Nucleus accumbens (tissue), 56 donors: Measurements from ENCODE around the gene MTM1.

ENCODE experiments used
- DNase-seq, 56 donors: peaks; one replicate each; lab custom pipeline; 2025; lab: John Stamatoyannopoulos, UW

Gene MTM1

DNA sequence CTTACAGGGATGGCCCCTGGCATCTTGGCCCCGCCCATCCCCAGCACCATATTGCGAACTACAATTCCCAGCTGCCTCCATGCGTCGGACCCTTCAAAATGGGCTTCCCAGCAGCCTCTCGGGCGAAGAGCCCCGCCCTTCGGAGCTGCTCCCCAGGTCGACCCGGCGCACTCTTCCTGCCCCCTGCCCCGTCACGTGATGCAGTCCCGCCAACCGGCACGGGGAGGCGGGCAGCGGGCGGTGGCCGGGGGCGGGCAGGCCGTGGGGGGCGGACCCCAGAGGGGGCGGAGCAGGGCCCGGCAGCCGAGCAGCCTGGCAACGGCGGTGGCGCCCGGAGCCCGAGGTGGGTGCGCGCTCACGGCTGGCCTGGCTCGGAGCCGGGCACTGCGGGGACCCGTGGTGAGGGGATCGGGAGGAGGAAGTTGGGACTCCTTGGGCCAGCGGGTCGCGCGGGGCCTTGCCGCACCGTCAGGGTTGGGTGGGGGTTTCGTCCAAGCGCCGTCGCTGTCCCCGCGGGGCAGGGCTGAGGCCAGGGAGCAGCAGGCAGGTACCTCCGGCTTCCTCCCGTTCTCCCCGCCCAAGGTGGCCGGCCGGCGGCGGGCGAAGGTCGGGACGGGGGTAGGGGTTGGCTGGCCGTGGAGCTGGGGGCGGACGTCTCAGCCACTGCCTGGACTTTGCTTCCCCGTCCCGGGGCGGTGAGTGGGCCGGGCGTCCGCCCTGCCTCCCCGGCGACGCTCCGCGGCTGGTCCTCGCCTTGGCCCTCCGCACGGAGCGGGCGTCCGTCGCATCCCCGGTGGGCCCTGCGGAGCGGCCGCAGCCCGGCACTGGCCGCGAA is at the start of gene MTM1:
TSS of gene MTM1 (plus strand) at position 302 of the 835 bp plus-strand sequence. CDS start 23,994 bp downstream, outside the sequence.
- peak; percentile 3 to 95 (median 88) for DNase-seq

DNA sequence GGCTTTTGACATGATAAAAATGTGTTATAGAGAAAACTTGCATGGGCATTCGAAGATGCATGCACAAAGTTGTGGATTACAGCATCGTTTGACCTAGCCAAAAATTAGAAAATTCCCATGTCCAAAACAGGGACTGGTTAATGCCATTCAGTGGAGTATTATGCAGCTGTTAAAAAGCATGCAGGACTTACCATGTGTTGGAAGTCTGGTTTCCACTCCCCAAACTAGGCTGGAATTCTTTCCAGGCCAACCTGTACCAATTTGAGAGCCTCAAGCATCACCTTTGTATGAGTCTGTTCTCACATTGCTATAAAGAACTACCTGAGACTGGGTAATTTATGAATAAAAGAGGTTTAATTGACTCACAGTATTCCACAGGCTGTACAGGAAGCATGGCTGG is 45.9 kb upstream of the MTM1 start:
- DNase-seq: no peak

DNA sequence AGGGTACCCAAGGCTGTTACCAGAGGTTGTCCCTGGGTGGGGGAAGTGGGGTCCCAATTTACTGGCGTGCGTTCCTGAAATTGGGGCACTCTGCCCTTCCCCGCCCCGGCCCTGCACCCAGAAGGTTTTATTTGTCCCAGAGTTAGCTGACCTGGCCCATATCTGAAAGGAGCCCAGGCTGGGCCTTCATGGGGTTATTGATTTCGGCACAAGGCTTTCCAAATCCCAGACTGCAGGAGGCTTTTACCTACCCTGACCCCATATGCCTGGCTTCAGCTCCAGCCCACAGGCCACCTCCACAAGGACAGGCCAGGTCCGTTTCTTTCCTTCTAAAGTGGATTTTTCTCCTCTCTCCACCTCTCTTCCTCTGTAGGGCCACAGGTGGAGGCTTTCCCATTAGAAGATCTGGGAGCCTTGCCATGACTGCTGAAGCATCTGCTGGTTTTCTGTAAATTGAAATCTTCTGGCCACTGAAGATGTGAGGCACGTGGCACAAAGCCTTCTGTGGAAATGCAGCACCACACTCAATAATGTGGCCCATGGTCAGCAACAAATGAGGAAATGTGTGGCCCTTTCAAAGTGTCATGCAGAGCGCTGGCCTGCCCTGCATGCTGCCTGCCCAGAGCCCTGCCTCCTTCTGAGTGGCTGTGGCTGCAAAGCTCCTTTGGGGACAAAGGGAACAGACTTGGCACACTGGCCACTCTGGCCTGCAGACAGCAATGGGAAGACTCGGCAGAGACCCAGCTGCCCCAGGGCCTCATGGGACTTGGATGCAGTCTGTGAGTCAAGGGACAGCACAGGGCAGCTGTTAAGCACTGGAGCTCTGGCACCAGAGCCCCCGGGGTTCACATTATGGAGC is 43.1 kb upstream of the MTM1 start:
- peak; percentile 6 to 90 (median 74) for DNase-seq

GRCh38 chrX:150526692-150527091 is 41.7 kb upstream of the MTM1 start:
- no peak for DNase-seq

GRCh38 chrX:150527108-150527507 is 41.3 kb upstream of the MTM1 start:
- DNase-seq: no peak

- no peak for DNase-seq
Observed at GRCh38 chrX:150529587-150529986, 38.8 kb upstream of the MTM1 start.

GRCh38 chrX:150530821-150531220 is 37.6 kb upstream of the MTM1 start:
- no peak for DNase-seq

DNA sequence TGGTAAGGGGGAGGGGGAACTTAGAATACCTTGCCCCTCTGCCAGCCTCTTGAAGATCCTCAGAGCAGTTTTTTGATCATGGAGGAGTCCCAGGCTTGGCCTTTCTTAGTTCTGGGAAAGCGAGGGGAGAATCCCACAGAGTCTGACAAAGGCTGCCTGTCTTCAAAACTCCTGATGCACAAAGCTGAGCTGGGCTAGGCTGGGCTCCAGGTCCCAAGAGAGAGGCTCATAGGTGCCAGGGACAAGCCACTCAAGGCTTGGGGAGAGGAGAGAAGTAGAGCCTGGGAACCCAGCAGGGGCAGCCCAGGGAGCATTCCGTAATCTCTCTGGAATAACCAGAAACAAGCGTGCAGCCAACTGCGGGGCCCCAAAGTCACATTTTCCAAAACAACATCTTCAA is 37.0 kb upstream of the MTM1 start:
- peak in 17 of 56 donors; percentile 3 to 46 (median 11) for DNase-seq

GRCh38 chrX:150533863-150534262 is 34.6 kb upstream of the MTM1 start:
- no peak for DNase-seq

DNA sequence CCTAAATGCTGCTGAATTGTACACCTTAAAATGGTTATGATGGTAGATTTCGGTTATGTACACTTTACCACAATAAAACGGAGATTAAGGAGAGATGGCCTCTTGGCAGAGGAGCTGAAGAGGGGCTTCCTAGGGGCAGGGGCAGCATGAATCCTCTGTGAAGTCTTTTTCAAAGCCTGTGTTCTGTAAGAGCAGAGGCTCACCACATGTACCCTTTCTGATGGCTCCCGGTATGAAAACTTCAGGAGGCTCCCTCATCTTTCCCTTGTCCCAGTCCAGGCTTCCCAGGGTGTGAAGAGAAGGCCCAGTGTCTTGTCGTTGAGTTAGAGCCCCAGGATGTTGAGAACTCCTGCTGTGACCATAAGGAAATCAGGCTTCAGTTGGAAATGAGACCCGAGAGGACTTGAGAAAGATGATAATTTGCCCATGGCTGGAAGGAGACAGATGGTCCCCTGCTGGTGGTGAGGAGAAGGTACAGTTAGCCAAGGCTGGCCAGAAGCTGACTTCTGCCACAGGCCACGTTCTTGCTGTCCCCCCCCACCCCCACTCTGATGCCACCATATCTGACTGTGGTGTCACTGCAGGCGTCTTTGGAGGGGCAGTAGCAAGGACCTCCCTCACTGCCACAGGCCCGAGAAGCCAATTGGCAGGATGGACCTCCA is 31.8 kb upstream of the MTM1 start:
- no peak for DNase-seq

DNA sequence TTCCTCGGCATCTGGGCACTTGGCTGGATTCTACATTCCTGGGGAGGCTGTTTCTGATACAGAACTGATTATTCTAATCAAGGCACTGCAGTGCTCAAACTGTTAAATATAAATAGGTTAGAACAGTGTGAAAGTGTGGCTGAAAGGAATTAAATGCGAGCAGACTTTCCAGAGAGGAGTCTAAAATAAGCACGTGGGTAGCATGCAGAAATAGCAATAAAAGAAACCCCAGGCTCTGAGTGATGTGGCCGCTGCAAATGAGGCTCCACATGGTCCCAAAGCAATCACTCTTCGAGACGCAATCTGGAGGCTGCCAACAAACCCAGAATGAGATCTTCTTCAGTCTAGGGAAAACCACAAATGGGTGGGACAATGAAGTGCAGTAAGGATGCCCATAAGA is 30.6 kb upstream of the MTM1 start:
- DNase-seq: no peak

GRCh38 chrX:150540965-150541364 is 27.5 kb upstream of the MTM1 start:
- DNase-seq: no peak

DNA sequence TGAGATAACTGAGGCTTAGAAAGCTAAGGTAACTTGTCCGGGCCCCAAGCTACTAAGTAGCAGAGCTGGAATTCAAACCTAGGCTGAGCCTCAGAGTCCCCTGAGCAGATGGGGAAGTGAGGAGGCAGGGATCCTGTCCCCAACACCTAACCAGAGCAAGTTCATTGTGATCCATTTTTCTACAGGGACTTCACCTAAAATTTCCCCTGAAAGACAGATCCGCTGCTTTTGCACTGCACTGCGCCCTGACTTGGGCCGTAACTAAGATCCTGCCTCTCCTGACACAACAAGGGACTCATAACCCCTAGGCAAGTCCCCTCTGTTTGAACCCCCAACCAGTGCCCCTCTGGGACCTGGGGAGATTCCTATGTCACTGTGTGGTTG is 25.6 kb upstream of the MTM1 start:
- no peak for DNase-seq

DNA sequence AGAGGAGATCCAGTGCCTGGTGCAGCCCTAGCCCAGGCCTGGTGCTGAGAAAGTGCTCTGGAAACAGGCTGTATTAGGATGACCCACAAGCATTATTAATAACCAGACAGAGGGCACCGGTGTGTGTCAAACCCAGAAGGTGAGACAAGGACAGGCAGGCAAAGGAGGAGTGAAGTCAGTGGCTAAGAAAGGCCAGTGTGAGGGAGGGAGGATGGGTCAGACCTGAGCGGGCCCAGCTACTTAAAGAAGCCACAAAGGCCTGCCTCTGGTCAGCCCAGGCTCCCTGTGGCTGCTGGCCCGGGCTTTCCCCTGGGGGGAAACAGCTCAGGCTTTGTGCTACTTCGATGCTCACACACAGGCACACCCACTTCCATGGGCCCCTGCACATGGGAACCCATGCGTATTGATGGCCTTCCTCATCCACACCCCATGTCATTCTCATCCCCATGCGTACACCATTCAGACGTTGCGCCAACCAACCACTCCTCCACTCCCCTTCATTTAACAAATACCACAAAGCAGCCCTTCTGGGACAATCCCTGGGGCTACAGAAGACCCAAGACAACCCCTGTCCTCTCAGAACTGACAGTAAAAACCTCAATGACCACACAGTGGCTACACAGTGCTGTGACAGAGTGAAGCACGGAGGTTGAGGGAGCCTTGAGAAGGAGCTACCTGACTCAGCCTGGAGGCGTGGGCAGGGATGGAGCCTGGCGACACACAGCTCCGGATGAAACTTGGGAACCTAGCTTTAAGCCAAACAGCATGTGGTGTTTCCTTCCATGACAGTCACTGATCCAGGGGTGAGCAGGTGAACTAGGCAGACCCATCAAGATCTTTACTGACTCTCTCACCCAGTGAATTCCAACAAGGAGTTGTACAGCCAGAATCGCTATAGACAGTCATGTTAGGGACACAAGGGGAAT is 24.9 kb upstream of the MTM1 start:
- DNase-seq: no peak

DNA sequence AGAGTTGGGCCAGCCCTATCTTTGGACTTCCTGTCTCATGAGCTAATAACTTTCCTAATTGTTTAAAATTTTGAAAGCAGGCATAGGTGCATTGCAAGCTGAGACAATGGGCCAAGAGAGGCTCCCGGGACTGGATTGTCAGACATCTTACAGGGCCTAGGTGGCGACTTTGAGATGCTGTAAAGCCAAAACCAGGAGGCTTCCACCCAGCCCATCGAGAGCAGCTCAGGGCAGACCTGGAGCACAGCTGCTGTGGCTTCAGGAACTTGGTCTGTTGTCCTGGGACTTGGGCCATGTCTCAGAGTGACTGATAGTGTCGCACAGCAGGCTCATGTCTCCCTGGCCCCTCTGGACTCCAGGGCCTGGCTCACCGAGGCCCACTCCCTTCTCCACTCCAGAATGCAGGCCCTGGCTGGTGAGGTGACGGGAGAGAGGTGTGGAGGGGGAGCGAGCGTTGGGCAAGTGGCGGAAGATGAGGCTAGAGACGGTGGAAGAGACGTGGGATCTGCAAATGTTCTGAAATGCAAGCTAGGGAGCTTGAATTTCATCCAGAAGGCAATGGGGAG is 24.1 kb upstream of the MTM1 start:
- DNase-seq: no peak

DNA sequence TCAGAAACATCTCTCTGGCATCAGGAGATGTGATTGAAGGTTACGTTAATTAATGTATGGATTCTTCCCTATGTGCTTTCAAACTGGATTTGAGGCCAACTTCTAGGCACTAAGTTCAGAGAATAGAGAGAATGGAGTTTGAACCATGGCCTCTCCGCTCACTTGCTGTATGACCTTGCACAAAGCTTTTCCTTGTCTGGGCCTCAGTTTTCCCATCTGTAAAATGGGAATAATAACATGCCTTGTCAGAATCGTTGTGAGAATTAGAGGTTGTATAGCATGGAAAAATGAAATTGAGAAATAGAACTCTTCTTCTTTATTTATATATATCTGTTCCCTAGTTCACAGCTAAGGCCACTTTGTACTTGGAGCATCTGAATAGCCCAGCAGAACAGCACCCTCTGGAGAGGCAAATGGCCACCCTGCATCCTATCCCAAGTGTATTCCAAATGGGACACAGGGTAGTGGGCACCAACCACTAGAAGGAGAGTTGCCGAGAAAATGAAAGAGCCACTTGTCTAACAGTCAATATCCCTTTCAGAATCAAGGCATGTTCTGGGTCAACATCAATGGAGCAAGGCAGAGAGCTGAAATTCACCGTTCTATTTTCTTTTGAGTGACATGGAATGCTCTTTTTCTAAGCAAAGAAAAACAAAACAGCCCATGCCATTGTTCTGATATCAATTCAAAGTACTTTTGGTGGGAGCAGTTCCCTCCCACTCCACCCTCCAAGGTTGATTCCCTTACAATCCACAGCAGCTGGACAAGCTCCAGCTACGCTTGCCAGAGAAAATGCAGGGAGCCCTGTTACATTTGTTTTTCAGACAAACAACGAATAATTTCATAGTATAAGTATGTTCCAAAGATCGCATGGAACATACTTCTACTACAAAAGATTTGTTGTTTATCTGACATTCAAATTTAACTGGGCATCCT is 23.3 kb upstream of the MTM1 start:
- peak in 8 of 56 donors; percentile 3 to 29 (median 8) for DNase-seq

DNA sequence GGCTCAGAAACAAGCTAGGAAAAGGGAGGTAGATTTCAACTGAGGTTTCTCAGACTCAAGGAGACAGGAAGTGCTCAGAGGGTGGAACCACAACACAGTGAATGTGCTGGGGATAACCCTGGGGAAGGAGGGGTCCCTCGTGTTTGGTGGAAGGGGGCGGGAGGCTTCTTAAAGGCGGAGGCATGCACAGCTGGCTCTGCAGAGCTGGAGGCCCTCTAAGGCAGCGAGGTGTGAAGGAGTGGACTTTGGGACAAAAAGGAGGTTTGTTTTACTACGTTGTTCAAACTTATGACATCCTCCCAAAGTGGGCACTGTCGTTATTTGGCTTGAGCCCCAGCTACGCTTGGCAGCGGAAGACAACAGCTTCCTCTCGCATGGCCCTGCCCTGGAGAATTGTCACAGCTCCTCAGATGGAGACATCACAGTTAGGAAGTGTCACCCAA is 21.7 kb upstream of the MTM1 start:
- peak in 2 of 56 donors; percentile 18 to 27 for DNase-seq

GRCh38 chrX:150547375-150548115 is 20.9 kb upstream of the MTM1 start:
- DNase-seq: peak in 55 of 56 donors; percentile 9 to 86 (median 65)
